Measurements from ENCODE around the gene TMED9.

DNA sequence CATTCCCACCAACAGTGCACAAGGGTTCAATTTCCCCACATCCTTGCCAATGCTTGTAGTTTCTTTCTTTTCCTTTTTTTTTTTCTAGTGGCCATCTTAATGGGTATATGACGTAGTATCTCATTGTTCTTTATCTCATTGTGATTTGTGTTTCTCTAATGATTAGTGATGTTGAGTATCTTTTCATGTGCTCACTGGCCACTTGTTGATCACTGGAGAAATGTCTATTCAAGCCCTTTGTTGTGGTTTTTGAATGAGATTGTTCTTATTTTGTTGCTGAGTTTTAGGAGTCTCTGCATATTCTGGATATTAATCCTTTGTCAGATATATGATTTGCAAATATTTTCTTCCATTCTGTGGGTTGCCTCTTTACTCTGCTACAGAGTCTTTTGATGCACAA, 1.6 kb upstream of the TMED9 start:
- TF ChIP-seq FOS (IDR thresholded peaks at IDR 0.05; ENCODE audit: low read depth, low read length) (no peak), CHD1 (IDR thresholded peaks at IDR 0.05; ENCODE audit: low read depth, low read length) (no peak), BHLHE40 (IDR thresholded peaks at IDR 0.05; ENCODE audit: low read depth, low read length) (no peak)
